NCI-H1694 (cell line): Measurements from ENCODE around the gene SLC13A5.
"Not testable (repeated sequence)": the region's sequence is repeated elsewhere in the genome, so short reads cannot be mapped to it uniquely, and the experiment has no call there.

Source experiments
- DNase-seq: peaks from one replicate; lab custom pipeline; 2025; lab: John Stamatoyannopoulos, UW

SLC13A5 gene

GRCh38 chr17:6684460-6684783 lies 28.7 kb downstream of the SLC13A5 start:
- DNase-seq: no peak

DNA sequence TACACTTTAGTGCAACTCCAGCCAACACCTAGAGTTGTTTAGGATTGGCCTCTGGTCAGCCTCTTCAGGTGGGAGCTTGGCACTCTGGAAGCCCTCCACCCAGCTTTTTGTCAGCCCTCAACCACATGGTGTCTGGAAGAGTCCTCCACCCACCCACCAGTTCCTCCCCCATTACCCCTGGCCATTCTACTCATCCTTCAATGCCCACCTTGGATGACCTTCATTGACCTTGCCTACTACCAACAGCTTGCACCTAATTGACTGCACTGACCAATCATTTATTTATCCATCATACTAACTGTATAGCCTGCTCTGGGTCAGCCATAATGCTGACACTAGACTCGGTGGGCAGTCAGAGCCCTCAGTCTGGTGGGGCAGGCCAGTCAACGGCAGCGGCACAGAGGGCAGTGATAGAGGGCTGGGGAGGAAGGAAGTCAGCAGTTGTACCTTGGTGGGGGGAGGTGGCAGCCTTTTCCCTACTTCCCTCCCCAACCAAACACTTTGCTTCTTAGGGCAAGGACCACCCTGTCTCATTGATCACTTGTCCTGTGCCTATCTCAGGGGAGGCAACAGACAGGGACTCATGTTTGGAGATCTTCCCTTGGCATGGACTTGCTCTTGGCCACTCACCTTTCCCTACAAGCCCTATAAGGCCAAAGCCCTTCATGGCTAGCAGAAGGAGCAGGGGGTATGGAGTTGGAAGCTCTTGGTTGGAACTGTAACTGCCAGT lies 29.3 kb downstream of the SLC13A5 start:
- no peak for DNase-seq

DNA sequence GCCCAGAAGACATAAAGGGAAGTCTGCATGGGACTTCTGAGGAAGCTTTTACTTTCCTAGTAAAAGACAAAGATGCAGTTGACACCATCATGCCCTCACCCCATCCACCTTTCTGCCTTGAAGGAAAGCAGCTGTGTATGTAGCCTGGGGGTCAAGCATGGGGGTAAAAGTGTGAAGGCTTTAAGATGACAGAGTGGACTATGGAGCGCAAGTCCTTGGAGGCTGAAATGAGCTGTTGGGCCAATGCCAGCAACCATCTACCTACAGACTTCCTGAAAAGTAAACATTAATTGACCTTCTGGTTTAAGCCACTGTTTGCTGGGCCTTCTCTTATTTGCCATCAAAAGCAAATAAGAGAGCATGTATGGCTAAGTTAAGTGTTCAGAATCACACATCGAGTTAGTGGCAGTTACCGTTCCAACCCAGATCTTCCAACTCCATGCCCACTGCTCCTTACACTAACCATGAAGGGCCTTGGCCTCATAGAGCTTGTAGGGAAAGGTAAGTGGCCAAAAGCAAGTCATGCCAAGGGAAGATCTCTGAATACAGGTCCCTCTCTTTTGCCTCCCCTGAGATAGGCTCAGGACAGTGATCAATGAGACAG lies 30.0 kb downstream of the SLC13A5 start:
- no peak for DNase-seq

- no peak for DNase-seq
Observed at GRCh38 chr17:6682339-6682738, 30.8 kb downstream of the SLC13A5 start.

- DNase-seq: no peak
Observed at GRCh38 chr17:6681671-6682070, 31.5 kb downstream of the SLC13A5 start.

DNA sequence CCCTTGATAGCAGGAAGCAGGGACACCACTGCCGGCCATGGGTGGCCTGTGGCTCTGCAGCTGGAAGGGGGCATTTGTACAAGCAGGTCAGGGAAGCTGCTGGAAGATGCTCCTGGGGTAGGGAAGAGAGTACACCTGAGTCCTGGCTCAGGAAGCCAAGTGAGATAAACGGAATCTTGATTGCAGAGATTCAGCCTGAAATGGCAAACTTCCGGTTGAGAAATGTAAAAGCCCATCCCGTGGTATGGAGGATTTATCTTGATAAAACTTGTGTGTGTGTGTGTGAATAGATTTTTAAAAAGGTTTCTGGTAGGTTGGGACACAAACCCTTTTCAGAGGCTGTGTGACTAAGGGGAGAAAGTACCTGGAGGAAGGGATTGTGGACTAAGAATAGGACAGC lies 32.0 kb downstream of the SLC13A5 start:
- no peak for DNase-seq

DNA sequence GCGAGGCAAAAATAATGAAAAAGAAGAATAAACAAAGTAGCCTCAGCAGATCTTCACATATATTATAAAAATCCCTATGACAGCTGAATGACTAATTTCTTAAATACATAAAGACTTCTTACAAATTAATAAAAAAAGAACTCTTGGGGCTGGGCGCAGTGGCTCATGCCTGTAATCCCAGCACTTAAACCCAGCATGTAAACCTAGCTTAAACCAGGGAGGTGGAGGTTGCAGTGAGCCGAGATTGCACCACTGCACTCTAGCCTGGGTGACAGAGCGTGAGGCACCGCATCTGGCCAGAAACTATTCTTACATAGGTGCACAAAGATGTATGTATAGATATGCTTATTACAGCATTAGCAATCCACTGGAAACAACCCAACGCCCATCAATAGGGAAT lies 33.9 kb downstream of the SLC13A5 start:
- DNase-seq: no peak

DNA sequence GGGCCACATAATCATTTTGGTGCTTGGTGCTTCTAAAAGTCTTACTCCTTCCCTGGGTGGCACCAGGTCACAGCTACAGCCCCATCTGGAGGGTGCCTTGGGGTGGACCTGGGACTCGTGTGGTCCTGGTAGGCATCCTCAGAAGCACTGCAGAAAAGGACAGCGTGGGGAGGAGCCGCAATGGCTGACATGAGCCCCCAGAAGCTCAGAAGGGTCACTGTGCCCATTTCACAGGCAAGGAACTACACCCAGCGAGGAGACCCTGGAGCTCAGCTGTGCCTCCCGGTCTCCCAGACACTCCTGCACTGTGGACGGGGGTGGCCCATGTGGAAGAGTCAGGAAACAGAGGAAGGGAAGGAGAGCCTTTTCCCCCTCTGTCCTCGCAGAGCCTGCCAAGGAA lies 35.2 kb downstream of the SLC13A5 start:
- DNase-seq: no peak

DNA sequence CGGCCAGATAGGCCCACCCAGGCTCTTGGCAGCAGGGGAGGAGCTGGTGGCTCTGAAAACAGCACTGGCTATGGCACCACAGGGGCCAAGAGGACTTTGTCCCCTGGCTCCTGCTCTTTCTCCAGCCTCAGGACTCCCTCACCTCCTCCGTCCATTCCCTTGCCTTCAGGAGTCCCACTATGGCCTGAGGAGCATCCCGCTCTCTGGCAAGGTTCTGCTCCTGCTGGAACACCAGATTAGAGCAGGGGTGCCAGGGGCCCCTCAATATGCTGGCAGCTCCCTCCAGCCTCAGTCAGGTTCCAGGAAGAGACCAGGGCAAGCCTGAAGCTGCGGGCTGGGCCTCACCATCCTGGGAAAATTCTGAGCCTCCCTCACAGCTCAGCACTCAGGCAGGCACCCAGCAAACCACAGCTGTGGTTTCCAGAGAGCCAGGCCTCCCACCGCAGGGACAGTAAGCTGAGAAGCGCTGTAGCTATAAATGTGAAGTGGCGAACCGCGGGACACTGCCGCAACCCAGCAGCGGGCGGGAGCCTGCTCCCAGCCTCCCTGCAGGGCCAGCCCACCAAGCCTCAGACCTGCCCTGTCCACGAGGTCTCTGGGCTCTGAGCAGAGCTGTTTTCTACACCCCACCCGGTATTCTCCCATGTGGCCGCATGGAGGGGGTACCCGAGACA lies 35.9 kb downstream of the SLC13A5 start:
- no peak for DNase-seq

GRCh38 chr17:6676802-6677157 lies 36.4 kb downstream of the SLC13A5 start:
- DNase-seq: no peak

GRCh38 chr17:6675201-6675825 lies 37.9 kb downstream of the SLC13A5 start:
- DNase-seq: no peak

DNA sequence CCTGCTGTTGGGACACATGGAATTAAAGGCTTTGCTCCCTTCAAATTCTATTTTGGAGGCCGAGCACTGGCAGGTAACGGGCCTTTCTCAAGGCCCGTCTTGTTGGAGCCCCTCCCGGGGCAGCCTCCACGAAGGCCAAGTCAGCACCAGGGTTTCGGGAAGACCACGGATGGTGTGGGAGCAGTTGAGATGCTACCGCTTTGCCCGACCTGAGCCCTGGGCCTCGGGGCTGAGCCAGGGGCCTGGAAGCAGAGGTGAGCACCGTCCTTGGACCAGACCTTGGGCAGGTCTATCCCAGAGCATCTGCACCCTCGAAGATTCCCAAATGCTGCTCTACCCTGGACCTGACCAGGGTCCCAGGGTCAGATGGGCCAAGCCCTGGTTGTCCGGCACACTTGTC lies 38.6 kb downstream of the SLC13A5 start:
- DNase-seq: no peak

GRCh38 chr17:6671431-6671830 lies 41.7 kb downstream of the SLC13A5 start:
- no peak for DNase-seq

DNA sequence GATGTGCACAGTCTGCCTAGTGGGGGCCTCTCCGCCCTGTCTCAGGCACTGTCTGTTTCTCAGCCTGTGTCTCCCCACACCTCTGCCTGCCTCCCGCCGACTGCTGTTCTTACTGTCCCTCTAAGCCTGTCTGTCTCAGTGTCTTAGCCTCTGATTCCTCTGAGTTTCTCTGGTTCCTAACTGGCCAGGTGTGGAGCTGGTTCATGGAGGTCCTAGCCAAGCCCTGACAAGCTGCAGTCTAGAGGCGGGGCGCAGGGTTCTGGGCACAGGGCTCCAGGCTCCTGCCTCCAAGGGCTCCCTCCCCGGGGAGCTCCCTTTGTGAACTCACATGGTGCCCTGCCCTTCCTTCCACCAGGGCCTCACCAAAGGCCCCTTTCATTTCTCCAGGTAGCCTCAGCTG lies 42.2 kb downstream of the SLC13A5 start:
- no peak for DNase-seq

DNA sequence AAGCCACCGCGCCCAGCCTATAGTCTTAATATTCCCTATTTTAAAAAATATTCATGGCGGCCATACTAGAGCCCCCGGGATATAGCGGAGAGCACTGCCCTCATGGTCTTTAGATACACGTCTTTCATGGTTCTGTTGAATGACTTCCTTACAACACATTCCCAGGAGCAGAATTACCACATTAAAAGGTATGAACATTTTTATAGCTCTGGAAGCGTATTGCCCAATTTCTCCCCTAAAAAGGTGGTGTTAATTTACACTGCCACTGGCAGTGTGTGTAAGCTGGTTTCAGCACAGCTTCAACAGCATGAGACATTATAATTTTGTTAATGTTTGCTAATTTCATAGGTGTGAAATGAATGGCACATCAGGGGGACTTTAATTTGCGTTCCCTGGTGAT lies 42.6 kb downstream of the SLC13A5 start:
- no peak for DNase-seq

DNA sequence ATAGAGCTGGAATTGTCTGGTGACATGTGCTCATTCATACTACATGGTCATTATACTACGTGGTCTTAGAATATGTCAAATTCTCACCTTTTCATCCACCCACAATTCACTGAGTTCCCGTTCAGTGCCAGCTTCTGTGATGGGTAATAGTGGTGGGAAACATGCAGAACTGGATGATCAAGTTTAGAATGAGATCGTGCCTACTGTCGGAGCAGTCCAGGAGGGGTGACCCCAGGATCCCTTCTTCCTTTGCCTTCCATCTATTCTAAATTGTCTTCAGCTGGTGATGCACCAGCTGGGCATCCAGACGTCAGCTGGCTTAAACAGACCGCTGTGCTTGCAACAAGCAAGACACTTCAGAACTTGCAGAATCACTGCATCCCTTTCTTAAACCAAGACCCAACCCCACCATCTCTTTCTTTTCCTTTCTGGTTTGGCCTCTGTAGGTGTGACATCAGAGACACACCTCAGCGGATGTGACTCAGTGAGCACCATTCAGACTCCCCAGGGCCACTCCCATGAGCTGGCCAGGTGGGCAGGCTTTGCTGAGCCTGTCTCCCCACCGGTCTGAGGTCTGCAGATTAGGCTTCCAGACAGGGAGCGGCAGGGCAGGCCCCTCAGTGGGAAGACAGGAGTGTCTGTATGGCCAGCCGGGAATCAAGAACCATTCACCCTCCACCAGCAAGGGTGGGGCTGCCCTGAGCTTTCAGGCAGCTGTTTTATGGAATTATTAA lies 43.5 kb downstream of the SLC13A5 start:
- DNase-seq: no peak

GRCh38 chr17:6668727-6669425 lies 44.3 kb downstream of the SLC13A5 start:
- no peak for DNase-seq

DNA sequence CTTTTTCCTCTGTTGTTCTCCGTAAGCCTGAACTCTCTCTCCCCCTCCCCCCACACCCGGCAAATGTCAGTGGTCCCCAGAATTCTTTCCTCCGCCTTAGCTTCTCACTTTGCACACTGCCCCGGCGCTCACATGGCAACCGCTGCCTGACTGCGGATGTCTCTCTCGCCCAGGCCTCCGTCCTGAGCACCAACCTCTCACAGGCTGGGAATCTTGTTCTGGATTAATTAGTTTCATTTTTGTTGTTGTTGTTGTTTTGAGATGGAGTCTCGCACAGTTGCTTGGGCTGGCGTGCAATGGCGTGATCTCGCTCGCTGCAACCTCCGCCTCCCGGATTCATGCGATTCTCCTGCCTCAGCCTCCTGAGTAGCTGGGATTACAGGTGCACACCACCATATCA lies 45.0 kb downstream of the SLC13A5 start:
- no peak for DNase-seq

GRCh38 chr17:6667516-6667915 lies 45.7 kb downstream of the SLC13A5 start:
- no peak for DNase-seq

DNA sequence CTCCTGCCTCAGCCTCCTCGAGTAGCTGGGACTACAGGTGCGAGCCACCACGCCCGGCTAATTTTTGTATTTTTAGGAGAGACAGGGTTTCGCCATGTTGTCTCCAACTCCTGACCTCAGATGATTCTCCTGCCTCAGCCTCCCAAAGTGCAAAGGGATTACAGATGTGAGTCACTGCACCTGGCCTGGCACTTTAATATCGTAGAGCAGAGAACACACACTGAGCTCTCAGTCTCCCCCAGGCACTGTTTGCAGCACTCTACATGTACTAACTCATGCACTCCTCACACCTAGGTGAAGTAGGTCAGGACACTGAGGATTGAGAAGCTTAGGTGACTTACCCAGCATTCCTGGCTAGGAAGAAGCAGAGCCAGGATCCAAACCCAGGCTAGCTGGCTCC lies 46.6 kb downstream of the SLC13A5 start:
- no peak for DNase-seq

DNA sequence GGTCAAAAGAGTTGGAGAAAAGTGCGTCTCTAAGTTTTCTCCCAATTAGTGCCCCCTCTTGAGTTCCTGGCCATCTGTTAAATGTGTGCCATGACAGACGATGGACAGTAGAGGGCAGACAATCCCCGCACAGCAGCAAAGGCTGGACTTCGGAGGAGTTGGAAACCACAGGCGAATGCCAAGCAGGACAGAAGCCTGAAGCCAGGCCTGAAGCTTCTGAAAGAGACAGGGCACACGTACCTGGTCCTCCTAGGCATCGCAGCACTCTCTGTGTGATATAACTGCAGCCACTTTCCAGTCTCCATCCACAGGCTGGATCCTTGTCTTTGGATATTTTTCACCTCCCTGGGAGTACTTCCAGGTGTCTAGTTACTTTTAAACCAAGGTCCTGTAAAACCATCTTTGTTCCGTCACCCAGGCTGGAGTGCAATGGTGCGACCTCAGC lies 47.1 kb downstream of the SLC13A5 start:
- DNase-seq: peak; percentile 27

GRCh38 chr17:6663200-6663599 lies 50.0 kb downstream of the SLC13A5 start:
- DNase-seq: not testable (repeated sequence)
